ENCODE measurements around the gene GPC1. TPM values are rescaled to one million over a fixed set of nuclear protein-coding genes. Genes with fewer than 3 reads are reported as not detected.

The GPC1 gene
- total RNA-seq, 1 donor from 2014 or later: 187 TPM

DNA sequence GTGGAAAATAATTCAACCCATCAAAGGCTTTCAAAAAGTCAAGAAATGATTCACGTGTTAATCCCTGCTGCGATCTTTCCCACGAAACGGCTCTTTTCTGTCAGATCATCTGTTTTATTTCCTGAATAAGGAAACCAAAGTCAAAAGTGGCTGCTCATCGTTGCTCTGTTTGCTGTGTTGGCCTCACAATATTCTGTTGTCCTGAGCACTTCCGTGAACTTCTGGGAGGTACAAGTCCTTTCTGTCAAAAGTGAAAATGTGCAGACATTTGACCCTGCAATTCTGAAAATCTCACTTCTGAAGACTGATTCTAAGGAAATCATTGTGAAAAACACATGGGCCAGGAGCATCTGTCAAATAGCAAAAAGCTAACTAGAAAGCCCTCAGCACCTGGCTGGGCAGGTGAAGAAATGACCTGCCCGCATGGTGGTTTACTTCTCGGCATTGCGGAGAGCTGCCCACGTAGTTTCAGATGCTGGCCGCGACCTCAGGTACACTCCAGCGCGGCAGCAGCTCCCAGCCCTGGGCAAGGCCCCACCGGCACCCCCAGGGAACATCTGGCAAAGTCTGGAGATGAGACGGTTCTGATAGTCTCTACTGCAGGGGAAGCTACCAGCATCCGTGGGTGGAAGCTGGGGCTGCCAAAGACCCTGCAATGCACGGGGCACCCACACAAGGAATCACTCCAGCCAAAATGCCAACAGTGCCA lies 31.9 kb upstream of the GPC1 start:
- H3K9me3 ChIP-seq (replicated peaks): no peaks in the 10 kb centered on the region
- no peaks in the 10 kb centered on the region for H3K36me3 ChIP-seq
- no peak overlapping the region for H3K4me3 ChIP-seq
- peaks cover 11% of the 10 kb centered on the region for H3K27me3 ChIP-seq (ENCODE audit: low read depth)
- DNase-seq: no peak
- intact Hi-C loops (cut with micrococcal nuclease): no loop called here
- no peak for TF ChIP-seq CTCF (IDR thresholded peaks at IDR 0.05; ENCODE audit: borderline replicate concordance)
- no peak overlapping the region for H3K27ac ChIP-seq (replicated peaks)
- no peaks in the 10 kb centered on the region for H3K4me1 ChIP-seq

GRCh38 chr2:240404174-240404852 lies 31.1 kb upstream of the GPC1 start:
- Histone ChIP-seq H3K27me3 (ENCODE audit: low read depth) (peaks cover 11% of the 10 kb centered on the region), H3K4me3 (no peak overlapping the region)
- TF ChIP-seq CTCF (IDR thresholded peaks at IDR 0.05; ENCODE audit: borderline replicate concordance): no peak

DNA sequence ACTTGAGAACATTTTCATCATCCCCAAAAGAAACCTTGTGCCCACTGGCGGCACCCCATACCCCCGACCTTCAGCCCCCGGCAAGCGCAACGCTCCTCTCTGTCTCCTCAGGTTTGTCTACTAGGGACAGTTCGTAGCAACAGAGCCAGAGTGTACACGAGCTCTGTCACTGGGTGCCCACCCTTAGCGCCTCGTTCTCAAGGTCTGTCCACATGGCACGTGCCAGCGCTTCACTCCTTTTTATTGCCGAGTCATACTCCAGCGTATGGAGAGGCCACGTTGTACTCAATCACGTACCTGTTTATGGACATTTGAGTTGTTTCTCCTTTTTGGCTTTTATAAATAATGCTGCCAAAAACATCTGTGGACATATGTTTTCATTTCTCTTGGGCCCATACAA lies 30.3 kb upstream of the GPC1 start:
- no peak for DNase-seq
- intact Hi-C loops (cut with micrococcal nuclease): no loop called here
- no peak for TF ChIP-seq CTCF (IDR thresholded peaks at IDR 0.05; ENCODE audit: borderline replicate concordance)

More at GRCh38 chr2:240404174-240404852, 31.1 kb upstream of the GPC1 start:
- Histone ChIP-seq H3K9me3 (replicated peaks) (no peaks in the 10 kb centered on the region), H3K36me3 (no peaks in the 10 kb centered on the region), H3K27ac (replicated peaks) (no peak overlapping the region), H3K4me1 (no peaks in the 10 kb centered on the region)
- no peak for DNase-seq
- intact Hi-C loops (cut with micrococcal nuclease): no loop called here

DNA sequence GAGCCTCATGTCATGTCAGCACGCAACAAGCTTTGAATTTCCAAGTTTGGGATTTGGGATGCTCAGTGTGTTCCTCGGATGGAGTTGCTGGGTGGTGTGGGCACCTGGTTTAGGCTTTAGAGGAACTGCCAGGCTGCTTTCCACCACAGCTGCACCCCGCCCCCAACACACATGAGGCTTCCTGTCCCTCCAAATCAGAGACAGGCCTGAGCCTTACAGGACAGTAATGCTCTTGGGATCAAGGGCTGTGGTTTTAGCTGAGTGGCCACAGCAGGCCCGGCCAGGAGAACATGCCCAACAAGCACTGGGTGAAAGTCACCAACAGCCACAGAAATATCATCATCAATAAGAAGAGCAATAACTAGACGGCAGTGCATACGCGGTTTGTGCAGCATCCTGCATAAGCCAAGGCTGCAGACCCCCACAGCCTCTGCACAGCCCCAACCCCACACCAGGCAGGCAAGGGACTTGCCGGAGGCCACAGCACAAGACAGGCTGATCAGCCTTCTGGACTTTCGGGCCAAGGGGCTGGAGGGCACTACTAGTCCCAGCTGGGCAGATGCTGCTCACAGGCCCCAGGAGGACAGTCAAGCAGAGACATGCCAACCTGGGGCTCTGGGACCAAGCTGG lies 29.7 kb upstream of the GPC1 start:
- no peak overlapping the region for H3K27ac ChIP-seq (replicated peaks)
- H3K4me1 ChIP-seq: no peaks in the 10 kb centered on the region
- no peak for TF ChIP-seq CTCF (IDR thresholded peaks at IDR 0.05; ENCODE audit: borderline replicate concordance)
- H3K27me3 ChIP-seq (ENCODE audit: low read depth): peaks cover 4% of the 10 kb centered on the region
- H3K4me3 ChIP-seq: no peak overlapping the region
- no peaks in the 10 kb centered on the region for H3K9me3 ChIP-seq (replicated peaks)
- intact Hi-C loops (cut with micrococcal nuclease): no loop called here
- no peak for DNase-seq
- H3K36me3 ChIP-seq: no peaks in the 10 kb centered on the region

More for the DNA sequence above, 30.3 kb upstream of the GPC1 start:
- Histone ChIP-seq H3K4me1 (no peaks in the 10 kb centered on the region), H3K36me3 (no peaks in the 10 kb centered on the region), H3K4me3 (no peak overlapping the region), H3K9me3 (replicated peaks) (no peaks in the 10 kb centered on the region), H3K27ac (replicated peaks) (no peak overlapping the region), H3K27me3 (ENCODE audit: low read depth) (peaks cover 9% of the 10 kb centered on the region)

DNA sequence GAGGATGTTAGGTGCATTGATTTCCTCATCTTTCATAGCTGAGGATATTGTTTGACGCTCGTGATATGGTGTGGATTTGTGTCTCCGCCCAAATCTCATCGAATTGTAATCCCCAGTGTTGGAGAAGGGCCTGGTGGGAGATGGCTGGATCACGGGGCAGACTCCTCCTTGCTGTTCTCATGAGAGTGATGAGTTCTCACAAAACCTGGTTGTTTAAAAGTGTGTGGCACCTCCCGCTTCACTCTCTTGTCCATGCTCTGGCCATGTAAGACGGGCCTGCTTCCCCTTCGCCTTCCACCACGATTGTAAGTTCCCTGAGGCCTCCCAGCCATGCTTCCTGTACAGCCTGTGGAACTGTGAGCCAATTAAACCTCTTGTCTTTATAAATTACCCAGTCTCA lies 28.4 kb upstream of the GPC1 start:
- H3K9me3 ChIP-seq (replicated peaks): no peaks in the 10 kb centered on the region
- no peak overlapping the region for H3K27ac ChIP-seq (replicated peaks)
- H3K27me3 ChIP-seq (ENCODE audit: low read depth): peaks cover 6% of the 10 kb centered on the region
- no peaks in the 10 kb centered on the region for H3K36me3 ChIP-seq
- no peaks in the 10 kb centered on the region for H3K4me1 ChIP-seq
- no peak for DNase-seq
- no peak overlapping the region for H3K4me3 ChIP-seq
- intact Hi-C loops (cut with micrococcal nuclease): no loop called here
- TF ChIP-seq CTCF (IDR thresholded peaks at IDR 0.05; ENCODE audit: borderline replicate concordance): no peak

Measured in left ventricle myocardium inferior (tissue), 1 donor.